Measurements from ENCODE around the gene DCUN1D3.

DNA sequence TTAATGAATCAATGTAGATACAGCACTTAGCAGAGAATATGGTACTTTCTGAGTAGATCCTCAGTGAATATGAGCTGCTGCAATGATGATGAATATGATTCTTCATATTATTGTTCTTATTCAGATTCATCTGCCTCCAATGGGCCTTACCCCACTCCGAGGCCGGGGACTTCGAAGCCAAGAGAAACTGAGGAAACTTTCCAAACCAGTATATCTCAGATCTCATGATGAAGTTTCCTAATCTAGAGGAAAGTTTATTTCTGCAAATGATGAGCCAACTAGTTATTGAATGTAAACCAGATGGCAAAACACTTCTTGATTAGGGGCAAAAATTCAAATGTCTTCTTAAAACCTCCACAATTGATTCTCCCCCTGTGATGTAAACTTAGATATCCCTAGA lies 23.7 kb upstream of the DCUN1D3 start:
- TF ChIP-seq CTCF (conservative IDR thresholded peaks at IDR 0.05; ENCODE audit: low read length) (no peak), EZH2phosphoT487 (IDR thresholded peaks at IDR 0.05; ENCODE audit: borderline replicate concordance, low read depth, low read length) (no peak)
